GM21528 (cell line): ENCODE results near the gene HOXC6.

Source experiments
- ATAC-seq: cut with Tn5 transposase; IDR thresholded peaks from one replicate; pipeline ENCODE4 v1.9.1; 2021; ENCODE audit warnings: mild to moderate bottlenecking, moderate library complexity; ENCODE audit not compliant: unreplicated experiment, low FRiP score

The HOXC6 gene

GRCh38 chr12:54012631-54013409 lies 15.4 kb upstream of the HOXC6 start:
- no peak for ATAC-seq

GRCh38 chr12:54014377-54015017 lies 13.7 kb upstream of the HOXC6 start:
- no peak for ATAC-seq

GRCh38 chr12:54015018-54015931 lies 13.0 kb upstream of the HOXC6 start:
- no peak for ATAC-seq

GRCh38 chr12:54016051-54016450 lies 12.2 kb upstream of the HOXC6 start:
- ATAC-seq = no peak

GRCh38 chr12:54016478-54016964 lies 11.7 kb upstream of the HOXC6 start:
- no peak for ATAC-seq

- ATAC-seq = peak; percentile 37
These were observed 11.0 kb upstream of the HOXC6 start for GRCh38 chr12:54017027-54017788.

GRCh38 chr12:54017878-54018467 lies 10.3 kb upstream of the HOXC6 start:
- ATAC-seq = peak; percentile 79

GRCh38 chr12:54018468-54018984 lies 9.7 kb upstream of the HOXC6 start:
- ATAC-seq = no peak

- no peak for ATAC-seq
These were observed 9.0 kb upstream of the HOXC6 start for GRCh38 chr12:54019091-54019811.

GRCh38 chr12:54019924-54020590 lies 8.2 kb upstream of the HOXC6 start:
- ATAC-seq = no peak

GRCh38 chr12:54020591-54021405 lies 7.4 kb upstream of the HOXC6 start:
- ATAC-seq = no peak

GRCh38 chr12:54021432-54022013 lies 6.7 kb upstream of the HOXC6 start:
- no peak for ATAC-seq

GRCh38 chr12:54022960-54023884 lies 5.0 kb upstream of the HOXC6 start:
- ATAC-seq = no peak

- no peak for ATAC-seq
These were observed 4.1 kb upstream of the HOXC6 start for GRCh38 chr12:54024127-54024526.

- ATAC-seq = no peak
These were observed 3.5 kb upstream of the HOXC6 start for GRCh38 chr12:54024581-54025305.
